HG03378 (cell line): Measurements from ENCODE around the gene SALL4.
"Not testable (repeated sequence)": the region's sequence is repeated elsewhere in the genome, so short reads cannot be mapped to it uniquely, and the experiment has no call there.

Experiments
- ATAC-seq: cut with Tn5 transposase; IDR thresholded peaks from one replicate; pipeline ENCODE4 v1.9.1; 2021; ENCODE audit warnings: mild to moderate bottlenecking, moderate library complexity; ENCODE audit not compliant: unreplicated experiment

SALL4 gene

GRCh38 chr20:51803148-51803854 lies 980 bp upstream of the SALL4 start:
- ATAC-seq, result no peak

GRCh38 chr20:51801823-51802123 lies 548 bp downstream of the SALL4 start:
- no peak for ATAC-seq

- no peak for ATAC-seq
Measured at GRCh38 chr20:51801122-51801822, 1.0 kb downstream of the SALL4 start.

- ATAC-seq, result no peak
Measured at GRCh38 chr20:51800872-51801121, 1.5 kb downstream of the SALL4 start.

- no peak for ATAC-seq
Measured at GRCh38 chr20:51800060-51800871, 2.1 kb downstream of the SALL4 start.

- ATAC-seq, result no peak
Measured at GRCh38 chr20:51799401-51799860, 2.9 kb downstream of the SALL4 start.

GRCh38 chr20:51797357-51798025 lies 4.8 kb downstream of the SALL4 start:
- ATAC-seq, result no peak

GRCh38 chr20:51796340-51796739 lies 6.0 kb downstream of the SALL4 start:
- ATAC-seq, result no peak

GRCh38 chr20:51792960-51793359 lies 9.4 kb downstream of the SALL4 start:
- ATAC-seq, result no peak

GRCh38 chr20:51791626-51792025 lies 10.7 kb downstream of the SALL4 start:
- no peak for ATAC-seq

GRCh38 chr20:51790256-51790655 lies 12.1 kb downstream of the SALL4 start:
- ATAC-seq, result no peak

- no peak for ATAC-seq
Measured at GRCh38 chr20:51789434-51789833, 12.9 kb downstream of the SALL4 start.

GRCh38 chr20:51788822-51789221 lies 13.5 kb downstream of the SALL4 start:
- ATAC-seq, result no peak

GRCh38 chr20:51784299-51784698 lies 18.0 kb downstream of the SALL4 start:
- ATAC-seq, result no peak

GRCh38 chr20:51778229-51778759 lies 24.0 kb downstream of the SALL4 start:
- not testable (repeated sequence) for ATAC-seq

- no peak for ATAC-seq
Measured at GRCh38 chr20:51775241-51775640, 27.1 kb downstream of the SALL4 start.

GRCh38 chr20:51772236-51772635 lies 30.1 kb downstream of the SALL4 start:
- no peak for ATAC-seq

- ATAC-seq, result no peak
Measured at GRCh38 chr20:51769976-51770615, 32.2 kb downstream of the SALL4 start.

- ATAC-seq, result no peak
Measured at GRCh38 chr20:51768759-51769517, 33.4 kb downstream of the SALL4 start.
